Uterus (tissue), 2 donors: ENCODE measurements around the gene RNF130.

Experiments
- CTCF ChIP-seq, 4 experiments: fragments of 200-600 bp in 2 of 4; fragments of 450-650 bp in 2 of 4; sonication (generic) in 2 of 4; IDR thresholded peaks; one replicate each; pipeline ENCODE4 v1.5.1; 2016 to 2019; ENCODE audit warnings: antibody characterized with exemption in 4 of 4, mild to moderate bottlenecking in 2 of 4, moderate library complexity in 1 of 4
- POLR2A ChIP-seq, 2 donors: fragments of 450-650 bp; IDR thresholded peaks; one replicate each; pipeline ENCODE4 v1.6.1; 2016; ENCODE audit warnings: antibody characterized with exemption in 2 of 2, mild to moderate bottlenecking in 1 of 2, moderate library complexity in 1 of 2

GRCh38 chr5:180074462-180074861, 2.9 kb upstream of the RNF130 start:
- no peak for TF ChIP-seq CTCF (IDR thresholded peaks at IDR 0.05)
- no peak for TF ChIP-seq POLR2A (IDR thresholded peaks at IDR 0.05)
